ENCODE results near the gene PRSS38.

The PRSS38 gene

GRCh38 chr1:227793948-227794816 lies 21.3 kb upstream of the PRSS38 start:
- DNase-seq: no peak

DNA sequence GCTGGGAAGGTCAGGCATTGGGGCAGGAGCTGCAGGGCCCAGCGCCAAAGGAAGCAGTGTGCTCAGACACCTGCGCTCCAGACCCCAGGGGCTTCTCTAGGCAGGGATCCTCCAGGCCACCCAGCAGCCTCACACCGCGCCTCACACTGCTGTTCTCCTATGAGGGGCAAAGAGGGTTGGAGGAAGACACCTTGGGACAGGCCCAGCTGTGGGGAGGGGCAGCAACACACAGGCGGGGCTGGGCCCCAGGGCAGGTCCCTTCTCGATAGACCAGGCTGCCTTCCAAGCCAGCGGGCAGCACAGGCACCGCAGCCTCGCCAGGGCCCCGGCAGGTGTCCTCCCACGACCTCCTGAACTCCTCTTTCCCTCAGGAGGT lies 20.7 kb upstream of the PRSS38 start:
- DNase-seq: no peak

GRCh38 chr1:227795732-227796131 lies 19.7 kb upstream of the PRSS38 start:
- DNase-seq: no peak

- no peak for DNase-seq
Measured at GRCh38 chr1:227796359-227796915, 19.0 kb upstream of the PRSS38 start.

DNA sequence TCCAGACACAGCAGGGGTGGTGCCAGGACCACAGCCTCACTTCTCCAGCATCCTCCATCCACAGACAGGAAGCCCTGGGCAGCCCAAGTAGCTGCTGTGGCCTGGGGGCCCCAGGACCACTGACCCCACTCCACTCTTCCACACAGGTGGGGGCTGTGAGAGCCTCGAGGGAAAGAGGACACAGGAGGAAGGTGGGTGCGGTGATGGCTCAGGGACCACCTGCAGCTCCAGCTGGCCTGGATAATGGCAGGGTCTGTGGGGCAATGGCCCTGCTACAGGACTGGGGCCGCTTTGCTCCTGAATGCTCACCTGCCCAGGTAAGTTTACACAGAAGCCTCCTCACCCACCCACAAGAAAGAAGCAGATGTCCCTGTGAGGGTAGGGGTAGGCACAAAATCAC lies 18.3 kb upstream of the PRSS38 start:
- no peak for DNase-seq

- DNase-seq: no peak
Measured at GRCh38 chr1:227797625-227798024, 17.9 kb upstream of the PRSS38 start.

- DNase-seq: no peak
Measured at GRCh38 chr1:227798078-227798802, 17.2 kb upstream of the PRSS38 start.

GRCh38 chr1:227799756-227800155 lies 15.7 kb upstream of the PRSS38 start:
- no peak for DNase-seq

- no peak for DNase-seq
Measured at GRCh38 chr1:227803933-227804332, 11.5 kb upstream of the PRSS38 start.

GRCh38 chr1:227805606-227806197 lies 9.8 kb upstream of the PRSS38 start:
- no peak for DNase-seq

- DNase-seq: no peak
Measured at GRCh38 chr1:227808566-227808965, 6.9 kb upstream of the PRSS38 start.

GRCh38 chr1:227809026-227809425 lies 6.4 kb upstream of the PRSS38 start:
- DNase-seq: no peak

- no peak for DNase-seq
Measured at GRCh38 chr1:227813962-227814361, 1.5 kb upstream of the PRSS38 start.

DNA sequence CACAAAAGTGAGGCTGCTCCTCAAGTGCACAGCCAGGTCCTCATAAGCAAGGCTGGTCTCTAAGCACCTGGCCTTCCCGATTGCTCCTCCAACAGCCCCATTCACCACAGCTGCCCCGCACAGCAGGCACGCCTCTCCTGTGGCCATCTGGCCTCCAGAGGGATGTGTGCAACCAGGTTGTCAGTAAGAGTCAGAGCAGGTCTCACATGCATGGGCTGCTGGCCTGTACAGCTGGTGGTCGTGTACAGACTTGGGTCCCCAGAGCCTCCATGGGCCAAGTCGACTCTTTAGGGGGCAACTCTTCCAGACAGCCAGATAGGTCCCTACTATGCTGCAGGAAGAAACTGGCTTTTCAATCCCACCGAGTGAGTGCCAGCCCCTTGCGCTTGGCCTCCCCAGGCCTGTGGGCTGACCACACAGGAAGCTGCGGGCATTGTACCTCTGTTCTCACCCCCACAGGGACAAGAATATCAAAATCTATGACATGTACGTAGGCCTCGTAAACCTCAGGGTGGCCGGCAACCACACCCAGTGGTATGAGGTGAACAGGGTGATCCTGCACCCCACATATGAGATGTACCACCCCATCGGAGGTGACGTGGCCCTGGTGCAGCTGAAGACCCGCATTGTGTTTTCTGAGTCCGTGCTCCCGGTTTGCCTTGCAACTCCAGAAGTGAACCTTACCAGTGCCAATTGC lies 1.4 kb downstream of the PRSS38 start:
- DNase-seq: peak in 1 of 2 donors; percentile 8

GRCh38 chr1:227823537-227823936 lies 8.1 kb downstream of the PRSS38 start:
- no peak for DNase-seq

DNA sequence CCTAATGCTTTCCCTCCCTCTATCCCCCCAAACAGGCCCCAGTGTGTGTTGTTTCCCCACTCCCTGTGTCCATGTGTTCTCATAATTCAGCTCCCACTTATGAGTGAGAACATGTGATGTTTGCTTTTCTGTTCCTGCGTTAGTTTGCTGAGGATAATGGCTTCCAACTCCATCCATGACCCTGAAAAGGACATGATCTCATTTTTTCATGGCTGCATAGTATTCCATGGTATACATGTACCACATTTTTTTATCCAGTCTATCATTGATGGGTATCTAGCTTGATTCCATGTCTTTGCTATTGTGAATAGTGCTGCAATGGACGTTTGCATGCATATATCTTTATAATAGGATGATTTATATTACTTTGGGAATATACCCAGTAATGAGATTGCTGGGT lies 8.7 kb downstream of the PRSS38 start:
- DNase-seq: no peak

DNA sequence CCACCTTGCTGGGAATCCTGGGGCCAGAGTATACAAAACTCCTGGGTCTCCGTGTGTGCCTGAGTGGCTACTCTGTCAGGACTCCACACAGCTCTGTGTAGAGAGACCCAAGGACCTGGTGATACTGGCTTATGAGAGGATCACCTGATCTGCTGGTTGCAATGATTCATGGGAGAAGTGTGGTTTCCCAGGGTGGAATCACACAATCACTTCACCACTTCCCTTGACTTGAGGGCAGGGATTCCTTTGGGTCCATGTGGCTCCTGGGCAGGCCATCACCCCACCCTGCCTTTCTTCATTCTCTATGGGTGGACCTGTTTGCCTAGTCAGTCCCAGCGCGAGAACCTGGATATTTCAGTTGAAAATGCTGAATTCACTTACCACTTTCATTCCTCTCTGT lies 13.3 kb downstream of the PRSS38 start:
- DNase-seq: no peak

- no peak for DNase-seq
Measured at GRCh38 chr1:227838181-227838580, 22.7 kb downstream of the PRSS38 start.

DNA sequence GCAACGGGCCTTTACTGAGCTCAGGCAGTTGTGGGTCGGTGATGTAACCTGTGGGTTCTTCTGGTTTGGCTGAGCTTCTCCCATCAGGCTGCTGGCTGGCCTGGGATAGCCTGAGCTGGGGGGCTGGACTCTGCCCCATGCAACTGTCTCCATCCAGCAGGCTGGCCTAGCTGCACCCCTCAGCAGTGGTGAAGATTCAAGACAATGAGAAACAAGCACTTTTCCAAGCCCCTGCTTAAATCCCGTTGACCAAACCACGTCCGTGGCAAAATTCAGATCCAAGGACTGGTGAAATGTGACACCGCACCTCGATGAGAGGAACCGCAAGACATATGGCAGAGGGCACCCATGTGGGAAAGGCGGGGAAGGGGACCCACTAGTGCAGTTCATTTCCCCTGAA lies 25.6 kb downstream of the PRSS38 start:
- DNase-seq: no peak

DNA sequence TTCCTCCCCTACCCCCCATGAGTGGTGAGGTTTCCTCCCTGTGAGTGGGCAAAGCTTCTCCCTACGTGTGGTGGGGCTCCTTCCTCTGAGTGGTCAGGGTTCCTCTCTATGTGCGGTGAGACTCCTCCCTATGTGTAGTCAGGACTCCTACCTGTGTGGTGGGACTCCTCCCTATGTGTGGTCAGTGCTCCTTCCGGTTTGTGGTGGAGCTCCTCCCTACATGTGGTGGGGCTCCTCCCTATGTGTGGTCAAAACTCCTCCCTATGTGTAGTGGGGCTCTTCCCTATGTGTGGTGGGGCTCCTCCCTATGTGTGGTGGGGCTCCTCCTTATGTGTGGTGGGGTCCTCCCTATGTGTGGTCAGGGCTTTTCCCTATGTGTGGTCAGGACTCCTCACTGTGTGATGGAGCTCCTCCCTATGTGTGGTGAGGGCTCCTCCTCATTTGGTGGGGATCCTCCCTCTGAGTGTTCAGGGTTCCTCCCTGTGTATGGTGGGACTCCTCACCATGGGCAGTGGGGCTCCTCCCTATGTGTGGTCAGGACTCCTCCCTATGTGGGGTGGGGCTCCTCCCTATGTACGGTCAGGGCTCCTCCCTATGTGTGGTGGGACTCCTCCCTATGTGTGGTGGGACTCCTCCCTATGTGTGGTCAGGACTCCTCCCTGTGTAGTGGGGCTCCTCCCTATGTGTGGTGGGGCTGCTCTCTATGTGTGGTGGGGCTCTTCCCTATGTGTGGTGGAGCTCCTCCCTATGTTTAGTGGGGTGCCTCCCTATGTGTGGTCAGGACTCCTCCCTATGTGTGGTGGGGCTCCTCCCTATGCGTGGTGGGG lies 29.1 kb downstream of the PRSS38 start:
- peak in 1 of 2 donors; percentile 18 for DNase-seq

GRCh38 chr1:227845147-227845458 lies 29.6 kb downstream of the PRSS38 start:
- DNase-seq: no peak

DNA sequence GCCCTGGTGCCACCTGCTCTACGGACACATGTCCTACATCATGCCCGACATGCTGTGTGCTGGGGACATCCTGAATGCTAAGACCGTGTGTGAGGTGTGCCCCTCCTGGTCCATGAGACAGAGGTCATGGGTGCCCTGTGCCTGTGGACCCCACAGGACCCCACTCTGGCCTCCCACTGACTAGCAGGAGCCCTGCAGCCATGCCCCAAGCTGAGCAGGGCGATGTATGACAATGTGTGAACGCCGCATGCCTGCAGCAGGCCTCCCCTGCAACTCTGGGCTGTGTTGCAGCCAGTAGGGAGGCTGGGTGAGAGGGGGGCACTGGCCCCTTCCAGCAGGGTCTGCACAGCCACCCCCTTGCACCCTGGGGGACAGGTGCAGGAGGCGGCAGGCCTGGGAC lies 30.0 kb downstream of the PRSS38 start:
- no peak for DNase-seq
